ENCODE measurements around the gene TUBGCP2.

DNA sequence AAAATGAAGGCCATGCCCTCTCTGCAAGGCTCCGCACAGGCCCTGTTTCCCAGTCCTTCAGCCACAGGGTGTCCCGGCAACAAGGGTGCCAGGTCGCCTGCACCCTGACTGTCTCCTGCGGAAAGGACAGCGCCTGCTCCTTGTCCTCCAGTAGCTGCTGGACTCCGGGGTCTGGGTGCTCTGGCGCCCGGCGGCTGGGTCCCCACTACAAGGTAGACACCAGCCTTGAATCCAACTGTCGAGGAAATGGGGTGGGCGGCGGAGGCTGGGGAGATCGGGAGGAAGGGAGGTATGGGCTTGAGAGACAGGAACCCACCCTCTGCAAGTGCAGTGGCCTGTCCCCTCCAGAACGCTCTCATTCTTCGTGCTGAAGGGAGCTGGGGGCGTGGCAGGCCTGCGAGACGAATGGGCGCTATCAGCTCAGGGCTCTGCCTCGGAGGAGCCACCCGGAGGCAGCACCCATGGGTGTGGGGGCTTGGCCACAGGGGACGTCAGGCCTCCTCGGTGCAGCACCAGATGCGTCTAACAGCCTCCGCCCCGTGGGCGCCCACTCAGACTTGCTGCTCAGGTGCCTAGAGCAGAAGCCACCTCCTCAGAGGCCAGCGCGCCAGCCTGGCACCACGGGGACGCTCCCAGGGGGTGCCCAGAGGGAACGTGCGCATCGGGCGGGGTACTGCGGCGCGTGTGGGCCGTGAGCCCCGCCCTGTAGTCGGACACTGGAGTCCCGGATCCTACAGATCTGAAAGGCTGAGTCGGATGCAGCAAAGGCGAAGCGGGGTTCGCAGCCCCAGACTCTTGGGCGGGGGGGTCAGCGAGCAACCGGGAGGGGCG, 47.6 kb downstream of the TUBGCP2 start:
- TF ChIP-seq, protein P1, sequence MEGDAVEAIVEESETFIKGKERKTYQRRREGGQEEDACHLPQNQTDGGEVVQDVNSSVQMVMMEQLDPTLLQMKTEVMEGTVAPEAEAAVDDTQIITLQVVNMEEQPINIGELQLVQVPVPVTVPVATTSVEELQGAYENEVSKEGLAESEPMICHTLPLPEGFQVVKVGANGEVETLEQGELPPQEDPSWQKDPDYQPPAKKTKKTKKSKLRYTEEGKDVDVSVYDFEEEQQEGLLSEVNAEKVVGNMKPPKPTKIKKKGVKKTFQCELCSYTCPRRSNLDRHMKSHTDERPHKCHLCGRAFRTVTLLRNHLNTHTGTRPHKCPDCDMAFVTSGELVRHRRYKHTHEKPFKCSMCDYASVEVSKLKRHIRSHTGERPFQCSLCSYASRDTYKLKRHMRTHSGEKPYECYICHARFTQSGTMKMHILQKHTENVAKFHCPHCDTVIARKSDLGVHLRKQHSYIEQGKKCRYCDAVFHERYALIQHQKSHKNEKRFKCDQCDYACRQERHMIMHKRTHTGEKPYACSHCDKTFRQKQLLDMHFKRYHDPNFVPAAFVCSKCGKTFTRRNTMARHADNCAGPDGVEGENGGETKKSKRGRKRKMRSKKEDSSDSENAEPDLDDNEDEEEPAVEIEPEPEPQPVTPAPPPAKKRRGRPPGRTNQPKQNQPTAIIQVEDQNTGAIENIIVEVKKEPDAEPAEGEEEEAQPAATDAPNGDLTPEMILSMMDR (IDR thresholded peaks at IDR 0.05 in 4 of 5, conservative IDR thresholded peaks at IDR 0.05 in 1 of 5) = no peak
- no peak for TF ChIP-seq POLR2A (IDR thresholded peaks at IDR 0.05)

Measured in gastrocnemius medialis (tissue), 4 donors.